Measurements from ENCODE around the gene TCF7.

The TCF7 gene

GRCh38 chr5:134184155-134185135 is 70.0 kb downstream of the TCF7 start:
- DNase-seq = no peak

DNA sequence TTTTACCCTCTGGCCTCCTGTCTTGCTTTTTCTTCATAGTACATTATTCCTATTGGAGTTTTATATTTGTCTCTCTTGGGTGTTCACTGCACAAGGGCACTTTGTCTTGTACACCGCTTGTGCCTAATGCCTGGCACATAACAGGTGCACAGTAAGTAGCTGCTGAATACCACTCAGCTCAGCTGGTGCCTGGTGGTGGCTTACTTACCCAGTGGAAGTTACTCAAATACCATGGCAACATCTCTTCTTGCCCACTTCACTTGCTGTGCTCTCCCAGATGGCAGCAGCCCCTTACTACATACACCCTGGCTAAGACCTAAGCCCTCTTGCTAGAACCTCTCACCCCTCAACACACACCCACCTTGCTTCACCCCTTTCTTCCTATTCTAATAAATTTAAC is 73.6 kb downstream of the TCF7 start:
- no peak for DNase-seq

DNA sequence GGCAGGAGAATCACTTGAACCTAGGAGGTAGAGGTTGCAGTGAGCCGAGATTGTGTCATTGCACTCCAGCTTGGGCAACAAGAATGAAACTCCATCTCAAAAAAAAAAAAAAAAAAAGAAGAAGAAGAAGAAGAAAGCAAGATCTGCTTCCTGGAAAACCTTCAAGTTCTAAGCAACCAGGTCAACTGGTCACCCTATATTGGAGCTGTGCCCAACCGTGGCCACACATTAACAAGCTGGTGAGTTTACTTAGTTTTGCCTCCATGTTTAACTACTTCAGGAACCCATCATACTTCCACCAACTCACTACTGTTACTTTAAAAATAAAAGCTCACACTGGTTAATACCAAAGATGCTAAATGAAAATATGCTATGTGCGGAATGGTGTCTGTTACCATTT is 74.5 kb downstream of the TCF7 start:
- no peak for DNase-seq

- DNase-seq = no peak
Observed at GRCh38 chr5:134195666-134196065, 81.2 kb downstream of the TCF7 start.

Data from NCI-H1048 (cell line).